ENCODE results near the gene CHGA.

- TF ChIP-seq POLR2A (IDR thresholded peaks at IDR 0.05) (no peak), CTCF (IDR thresholded peaks at IDR 0.05) (no peak)
These were observed 16.5 kb upstream of the CHGA start for GRCh38 chr14:92906420-92906819.
